Measurements from ENCODE around the gene HCRTR2. TPM values are rescaled to one million over a fixed set of nuclear protein-coding genes. Genes with fewer than 3 reads are reported as not detected.
"Not testable (repeated sequence)": the region's sequence is repeated elsewhere in the genome, so short reads cannot be mapped to it uniquely, and the experiment has no call there.

HCRTR2 gene
- total RNA-seq, 2 experiments from 2014 or later = not detected

DNA sequence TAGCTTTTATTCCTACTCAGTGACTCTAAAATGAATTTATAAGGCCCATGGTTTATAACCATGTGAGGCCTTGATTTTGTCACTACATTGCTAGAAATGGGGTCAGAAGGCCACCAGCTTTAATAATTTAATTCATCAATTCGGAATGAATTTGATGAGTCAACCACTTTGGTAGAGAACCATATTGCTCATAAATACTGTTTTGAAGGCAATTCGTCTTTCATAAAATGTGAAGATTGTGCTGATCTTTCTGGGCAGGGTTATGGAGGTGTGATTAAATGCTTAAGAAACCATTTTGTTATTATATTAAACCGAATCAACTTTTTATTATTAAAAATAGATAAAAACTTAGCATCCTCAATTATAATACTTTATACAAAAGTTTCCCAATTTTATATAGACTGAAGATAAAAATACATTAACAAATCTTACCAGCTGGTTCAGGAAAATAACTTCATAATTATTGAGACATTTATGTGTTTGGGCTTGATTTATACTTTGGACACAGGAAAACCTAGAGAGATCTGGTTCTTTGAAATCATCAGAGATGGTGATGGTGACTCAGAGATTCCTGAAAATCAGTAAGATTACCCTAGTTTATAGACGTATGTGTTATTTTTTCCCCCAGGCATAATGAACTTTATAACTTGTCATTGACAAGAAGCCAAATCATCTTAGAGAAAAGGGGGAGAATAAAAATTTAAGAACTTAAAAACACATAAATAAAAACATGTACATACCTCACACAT, 10.6 kb downstream of the HCRTR2 start:
- Mint-ChIP-seq H3K4me1 (no peaks in the 10 kb centered on the region), H3K36me3 (no peaks in the 10 kb centered on the region), H3K9me3 (peaks cover 2% of the 10 kb centered on the region), H3K27ac (no peak overlapping the region), H3K27me3 (no peaks in the 10 kb centered on the region), H3K4me3 (no peak overlapping the region)
- no peak for DNase-seq

GRCh38 chr6:55198715-55199114, 24.4 kb downstream of the HCRTR2 start:
- H3K36me3 Mint-ChIP-seq = no peaks in the 10 kb centered on the region
- DNase-seq = no peak
- H3K27ac Mint-ChIP-seq = no peak overlapping the region

DNA sequence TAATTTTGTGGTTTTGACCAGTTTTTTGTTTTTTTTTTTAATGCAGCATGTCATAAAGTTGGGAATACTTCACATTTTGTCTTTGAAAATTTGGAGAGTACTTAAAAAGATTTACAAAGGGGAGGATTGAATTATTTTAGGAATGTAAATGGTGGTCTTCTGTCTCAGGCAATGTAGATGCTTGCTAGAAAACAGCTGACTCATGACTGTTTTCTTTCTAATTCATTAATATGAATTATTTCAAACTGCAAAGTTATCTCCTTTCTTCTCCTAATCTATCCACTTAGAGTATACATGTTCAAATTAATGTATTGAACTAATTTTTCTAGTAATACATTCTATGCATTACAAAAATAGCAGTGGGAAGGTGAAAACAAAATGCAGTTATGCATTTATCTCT, 24.9 kb downstream of the HCRTR2 start:
- DNase-seq = no peak
- Mint-ChIP-seq H3K27ac (no peak overlapping the region), H3K36me3 (no peaks in the 10 kb centered on the region), H3K9me3 (no peaks in the 10 kb centered on the region), H3K4me3 (no peak overlapping the region), H3K27me3 (no peaks in the 10 kb centered on the region), H3K4me1 (no peaks in the 10 kb centered on the region)

More at GRCh38 chr6:55198715-55199114, 24.4 kb downstream of the HCRTR2 start:
- no peaks in the 10 kb centered on the region for H3K9me3 Mint-ChIP-seq
- H3K4me1 Mint-ChIP-seq = no peaks in the 10 kb centered on the region
- H3K27me3 Mint-ChIP-seq = no peaks in the 10 kb centered on the region
- no peak overlapping the region for H3K4me3 Mint-ChIP-seq

DNA sequence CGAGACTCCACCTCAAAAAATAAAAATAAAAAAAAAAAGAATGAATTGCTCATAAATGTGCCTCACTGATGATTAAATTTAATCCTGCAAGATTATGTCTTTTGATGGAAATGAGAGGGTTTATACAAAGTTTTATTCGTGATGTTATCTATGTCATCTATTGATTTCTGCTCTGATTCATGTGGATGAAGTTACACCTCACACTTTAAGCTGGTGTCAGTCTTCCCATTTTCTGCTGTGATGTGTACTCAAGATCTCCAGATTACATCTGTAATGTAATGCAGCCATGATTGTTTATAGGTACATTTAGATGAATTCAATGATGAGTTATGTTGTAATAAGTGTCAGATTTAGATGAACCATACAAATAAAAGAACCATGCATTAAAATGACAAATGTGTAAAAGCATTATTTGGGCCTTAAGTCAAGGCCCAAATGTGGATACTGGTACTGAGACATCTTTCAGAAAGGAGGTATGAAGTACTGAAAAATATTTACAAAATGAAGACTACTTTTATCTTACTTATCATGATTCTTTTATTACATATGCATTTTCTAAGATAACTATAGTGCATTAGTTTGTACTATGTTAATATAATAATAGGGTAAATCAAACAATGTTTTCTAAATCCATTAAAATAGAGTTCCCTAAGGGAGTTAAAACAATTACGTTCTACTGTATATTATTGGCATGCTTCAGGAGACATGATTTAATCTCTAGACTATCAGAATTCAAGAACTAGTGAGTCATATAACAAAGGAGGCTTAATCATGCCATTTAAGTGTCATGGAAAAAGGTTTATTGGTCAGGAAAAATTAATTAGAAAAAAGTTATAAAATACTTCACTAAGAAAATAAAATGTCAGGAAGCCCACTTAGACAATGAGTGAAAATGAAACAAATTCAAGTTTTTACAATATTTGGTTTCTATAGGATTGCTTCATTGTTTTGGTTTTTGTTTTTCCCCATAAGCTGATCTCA, 34.5 kb downstream of the HCRTR2 start:
- H3K4me3 Mint-ChIP-seq = no peak overlapping the region
- H3K27me3 Mint-ChIP-seq = no peaks in the 10 kb centered on the region
- H3K4me1 Mint-ChIP-seq = no peaks in the 10 kb centered on the region
- H3K9me3 Mint-ChIP-seq = peaks cover 3% of the 10 kb centered on the region
- no peaks in the 10 kb centered on the region for H3K36me3 Mint-ChIP-seq
- H3K27ac Mint-ChIP-seq = no peak overlapping the region
- DNase-seq = no peak

DNA sequence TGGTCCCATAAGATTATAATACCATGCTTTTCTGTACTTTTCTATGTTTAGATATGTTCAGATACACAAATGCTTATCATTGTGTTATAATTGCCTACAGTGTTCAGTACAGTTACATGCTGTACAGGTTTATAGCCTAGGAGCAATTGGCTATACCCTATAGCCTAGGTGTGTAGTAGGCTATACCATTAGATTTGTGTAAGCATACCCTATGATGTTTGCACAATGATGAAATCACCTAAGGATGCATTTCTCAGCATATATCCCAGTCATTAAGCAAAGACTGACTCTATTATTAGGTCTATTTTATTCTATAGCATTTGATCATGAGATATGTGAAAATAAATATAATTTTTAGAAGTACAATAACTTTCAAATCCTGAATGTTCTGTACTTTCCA, 36.6 kb downstream of the HCRTR2 start:
- H3K4me3 Mint-ChIP-seq = no peak overlapping the region
- no peak for DNase-seq
- no peaks in the 10 kb centered on the region for H3K27me3 Mint-ChIP-seq
- H3K9me3 Mint-ChIP-seq = peaks cover 6% of the 10 kb centered on the region
- H3K27ac Mint-ChIP-seq = no peak overlapping the region
- H3K4me1 Mint-ChIP-seq = no peaks in the 10 kb centered on the region
- no peaks in the 10 kb centered on the region for H3K36me3 Mint-ChIP-seq

DNA sequence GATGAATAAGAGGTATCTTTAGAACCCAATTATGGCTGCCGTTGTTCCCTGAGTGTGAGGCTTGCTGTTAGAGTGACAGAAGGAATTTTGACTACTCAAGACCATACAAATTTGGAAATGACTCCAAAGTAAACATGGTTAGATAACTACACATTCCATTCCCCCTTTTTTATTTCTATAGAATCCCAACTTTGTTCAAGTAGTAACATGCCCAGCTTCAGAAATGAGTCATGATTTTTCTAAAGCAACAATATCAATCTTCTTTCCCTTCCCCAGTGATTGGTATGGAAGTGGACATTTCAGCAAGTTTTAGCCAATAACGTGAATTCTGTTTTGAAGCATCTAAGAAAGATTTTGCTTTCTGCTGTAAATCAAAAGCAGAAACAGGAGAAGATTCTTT, 37.8 kb downstream of the HCRTR2 start:
- H3K9me3 Mint-ChIP-seq = peaks cover 6% of the 10 kb centered on the region
- no peak for DNase-seq
- no peak overlapping the region for H3K27ac Mint-ChIP-seq
- no peaks in the 10 kb centered on the region for H3K27me3 Mint-ChIP-seq
- no peak overlapping the region for H3K4me3 Mint-ChIP-seq
- H3K4me1 Mint-ChIP-seq = no peaks in the 10 kb centered on the region
- H3K36me3 Mint-ChIP-seq = no peaks in the 10 kb centered on the region

- H3K27me3 Mint-ChIP-seq = no peaks in the 10 kb centered on the region
- no peak overlapping the region for H3K4me3 Mint-ChIP-seq
- no peak for DNase-seq
- H3K9me3 Mint-ChIP-seq = peaks cover 7% of the 10 kb centered on the region
- H3K27ac Mint-ChIP-seq = no peak overlapping the region
- no peaks in the 10 kb centered on the region for H3K36me3 Mint-ChIP-seq
- H3K4me1 Mint-ChIP-seq = no peaks in the 10 kb centered on the region
Observed at GRCh38 chr6:55220961-55221360, 46.6 kb downstream of the HCRTR2 start.

DNA sequence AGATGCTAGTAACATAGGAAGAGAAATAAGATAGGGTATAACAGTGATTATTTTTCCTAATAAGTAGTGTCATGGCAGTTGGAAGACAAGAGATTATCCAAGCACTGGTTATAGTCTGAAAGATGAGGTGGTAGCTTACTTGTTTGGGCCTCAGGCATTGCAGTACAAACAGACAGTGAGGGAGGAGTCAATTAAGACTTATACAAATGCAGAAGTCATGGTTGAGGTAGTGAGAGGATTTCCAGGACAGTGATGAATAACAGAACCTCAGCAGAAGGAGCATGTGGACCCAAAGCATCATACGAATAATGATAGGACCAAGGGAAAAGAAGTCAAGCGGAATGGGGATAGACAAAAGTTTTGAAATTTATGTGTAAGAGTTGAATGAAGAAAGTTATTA, 53.5 kb downstream of the HCRTR2 start:
- H3K4me3 Mint-ChIP-seq = no peak overlapping the region
- no peaks in the 10 kb centered on the region for H3K27me3 Mint-ChIP-seq
- no peak for DNase-seq
- H3K27ac Mint-ChIP-seq = no peak overlapping the region
- H3K4me1 Mint-ChIP-seq = no peaks in the 10 kb centered on the region
- peaks cover 7% of the 10 kb centered on the region for H3K9me3 Mint-ChIP-seq
- H3K36me3 Mint-ChIP-seq = no peaks in the 10 kb centered on the region

- H3K4me1 Mint-ChIP-seq = no peaks in the 10 kb centered on the region
- H3K27me3 Mint-ChIP-seq = no peaks in the 10 kb centered on the region
- H3K9me3 Mint-ChIP-seq = peaks cover 6% of the 10 kb centered on the region
- DNase-seq = no peak
- no peak overlapping the region for H3K27ac Mint-ChIP-seq
- no peaks in the 10 kb centered on the region for H3K36me3 Mint-ChIP-seq
- no peak overlapping the region for H3K4me3 Mint-ChIP-seq
Observed at GRCh38 chr6:55239099-55239498, 64.8 kb downstream of the HCRTR2 start.

GRCh38 chr6:55240975-55241605, 66.8 kb downstream of the HCRTR2 start:
- DNase-seq, H3K36me3 Mint-ChIP-seq, H3K27me3 Mint-ChIP-seq, H3K4me3 Mint-ChIP-seq, H3K9me3 Mint-ChIP-seq, H3K4me1 Mint-ChIP-seq, H3K27ac Mint-ChIP-seq: not testable (repeated sequence)

DNA sequence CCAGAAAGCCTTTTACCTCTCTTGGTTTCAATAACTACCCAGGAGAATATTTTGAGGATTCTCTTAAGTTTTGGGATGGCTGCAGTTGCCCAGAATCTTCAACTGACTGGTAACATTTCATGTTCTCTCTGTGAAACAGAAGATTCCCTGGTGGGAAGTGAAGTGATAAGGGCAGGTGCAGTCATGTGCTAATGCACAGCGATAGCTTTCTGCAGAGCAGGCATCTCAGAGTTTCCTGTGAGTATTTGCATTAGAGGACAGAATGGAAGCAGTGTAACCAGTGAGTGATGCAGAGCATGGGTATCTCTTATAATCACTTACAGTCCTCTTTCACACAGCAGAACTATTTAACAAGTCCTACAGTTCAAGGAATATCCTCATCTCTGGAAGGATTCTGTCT, 76.1 kb downstream of the HCRTR2 start:
- no peaks in the 10 kb centered on the region for H3K36me3 Mint-ChIP-seq
- no peak for DNase-seq
- no peaks in the 10 kb centered on the region for H3K4me1 Mint-ChIP-seq
- H3K4me3 Mint-ChIP-seq = no peak overlapping the region
- no peaks in the 10 kb centered on the region for H3K9me3 Mint-ChIP-seq
- no peaks in the 10 kb centered on the region for H3K27me3 Mint-ChIP-seq
- H3K27ac Mint-ChIP-seq = no peak overlapping the region

DNA sequence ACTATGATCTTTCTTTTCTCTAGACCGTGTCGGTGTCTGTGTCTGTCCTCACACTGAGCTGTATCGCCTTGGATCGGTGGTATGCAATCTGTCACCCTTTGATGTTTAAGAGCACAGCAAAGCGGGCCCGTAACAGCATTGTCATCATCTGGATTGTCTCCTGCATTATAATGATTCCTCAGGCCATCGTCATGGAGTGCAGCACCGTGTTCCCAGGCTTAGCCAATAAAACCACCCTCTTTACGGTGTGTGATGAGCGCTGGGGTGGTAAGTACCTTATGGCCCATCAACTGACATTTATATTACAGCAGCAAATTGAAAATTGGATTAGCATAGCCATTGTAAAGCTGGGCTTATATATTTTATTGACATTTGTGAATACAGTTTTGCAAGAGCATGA, 80.8 kb downstream of the HCRTR2 start:
- H3K27me3 Mint-ChIP-seq = no peaks in the 10 kb centered on the region
- DNase-seq = no peak
- H3K27ac Mint-ChIP-seq = no peak overlapping the region
- no peaks in the 10 kb centered on the region for H3K4me1 Mint-ChIP-seq
- H3K4me3 Mint-ChIP-seq = no peak overlapping the region
- H3K9me3 Mint-ChIP-seq = no peaks in the 10 kb centered on the region
- H3K36me3 Mint-ChIP-seq = no peaks in the 10 kb centered on the region

- no peaks in the 10 kb centered on the region for H3K36me3 Mint-ChIP-seq
- no peaks in the 10 kb centered on the region for H3K9me3 Mint-ChIP-seq
- H3K4me1 Mint-ChIP-seq = no peaks in the 10 kb centered on the region
- H3K27me3 Mint-ChIP-seq = no peaks in the 10 kb centered on the region
- H3K4me3 Mint-ChIP-seq = no peak overlapping the region
- no peak for DNase-seq
- H3K27ac Mint-ChIP-seq = no peak overlapping the region
Observed at GRCh38 chr6:55260181-55260580, 85.9 kb downstream of the HCRTR2 start.

DNA sequence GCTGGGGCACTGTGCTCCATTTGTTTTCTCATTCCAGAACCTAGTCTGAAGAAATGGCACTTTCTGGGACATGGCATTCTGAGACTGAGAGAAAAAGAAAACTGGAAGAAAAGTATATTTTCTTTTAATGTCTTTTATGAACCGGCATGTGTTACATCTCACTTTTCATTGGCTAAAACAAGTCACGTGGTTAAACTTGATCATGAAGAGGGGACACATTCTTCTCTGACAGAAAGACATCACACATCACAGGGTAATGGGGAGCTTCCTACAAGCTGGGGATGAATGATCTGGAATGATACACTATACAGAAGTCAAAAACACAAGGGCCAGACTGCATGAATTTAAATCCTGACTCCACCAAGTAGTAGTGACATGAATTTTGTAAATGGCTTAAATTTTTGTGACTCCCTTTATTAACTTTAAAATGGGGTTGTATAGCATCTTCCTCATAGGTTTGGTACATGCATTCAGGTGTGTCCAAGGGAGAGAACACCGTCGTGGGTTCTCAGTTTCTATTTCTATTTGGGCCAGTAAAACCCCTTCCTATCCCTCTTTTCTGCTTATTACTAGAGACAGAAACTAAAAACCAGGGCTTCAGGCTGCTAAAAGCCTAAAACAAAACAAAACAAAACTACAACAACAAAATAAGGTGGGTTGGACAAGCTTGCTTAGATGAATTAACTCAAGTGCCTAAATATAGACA, 91.2 kb downstream of the HCRTR2 start:
- no peak overlapping the region for H3K27ac Mint-ChIP-seq
- H3K4me1 Mint-ChIP-seq = no peaks in the 10 kb centered on the region
- H3K27me3 Mint-ChIP-seq = no peaks in the 10 kb centered on the region
- no peaks in the 10 kb centered on the region for H3K9me3 Mint-ChIP-seq
- H3K36me3 Mint-ChIP-seq = no peaks in the 10 kb centered on the region
- H3K4me3 Mint-ChIP-seq = no peak overlapping the region
- DNase-seq = no peak

GRCh38 chr6:55266896-55267295, 92.6 kb downstream of the HCRTR2 start:
- Mint-ChIP-seq H3K36me3 (no peaks in the 10 kb centered on the region), H3K9me3 (no peaks in the 10 kb centered on the region), H3K4me3 (no peak overlapping the region), H3K27ac (no peak overlapping the region), H3K27me3 (no peaks in the 10 kb centered on the region), H3K4me1 (no peaks in the 10 kb centered on the region)
- no peak for DNase-seq
